Bone marrow (tissue), 2 donors: Measurements from ENCODE around the gene SMARCB1.
"Not testable (repeated sequence)": the region's sequence is repeated elsewhere in the genome, so short reads cannot be mapped to it uniquely, and the experiment has no call there.

Experiments used
- DNase-seq, 2 donors: peaks; one replicate each; lab custom pipeline; 2025; lab: John Stamatoyannopoulos, UW

Gene SMARCB1

GRCh38 chr22:23846081-23846469, 59.3 kb downstream of the SMARCB1 start:
- no peak for DNase-seq

- no peak for DNase-seq
These were observed 60.6 kb downstream of the SMARCB1 start for GRCh38 chr22:23847310-23847920.

- no peak for DNase-seq
These were observed 61.5 kb downstream of the SMARCB1 start for GRCh38 chr22:23847991-23848864.

- DNase-seq: peak; percentile 48 to 54
These were observed 62.5 kb downstream of the SMARCB1 start for GRCh38 chr22:23849009-23850006.

GRCh38 chr22:23850136-23850611, 63.4 kb downstream of the SMARCB1 start:
- DNase-seq: no peak

GRCh38 chr22:23856721-23857605, 70.2 kb downstream of the SMARCB1 start:
- DNase-seq: peak in 1 of 2 donors; percentile 53

- peak; percentile 82 to 96 for DNase-seq
These were observed 71.1 kb downstream of the SMARCB1 start, which contains the start of gene SLC2A11 for GRCh38 chr22:23857606-23858483. Gene SLC2A11, plus strand, starts transcription at chr22:23857875. Its CDS starts 125 bp downstream, at chr22:23858000.

GRCh38 chr22:23858484-23858815, 71.7 kb downstream of the SMARCB1 start:
- no peak for DNase-seq

GRCh38 chr22:23859201-23859600, 72.4 kb downstream of the SMARCB1 start:
- DNase-seq: no peak

- not testable (repeated sequence) for DNase-seq
These were observed 73.4 kb downstream of the SMARCB1 start for GRCh38 chr22:23860187-23860586.

GRCh38 chr22:23862103-23862502, 75.3 kb downstream of the SMARCB1 start:
- DNase-seq: peak in 1 of 2 donors; percentile 40

- not testable (repeated sequence) for DNase-seq
These were observed 77.9 kb downstream of the SMARCB1 start for GRCh38 chr22:23864499-23865154.

GRCh38 chr22:23868580-23868979, 81.8 kb downstream of the SMARCB1 start:
- no peak for DNase-seq

- DNase-seq: no peak
These were observed 88.1 kb downstream of the SMARCB1 start for GRCh38 chr22:23874871-23875270.

GRCh38 chr22:23875801-23876200, 89.0 kb downstream of the SMARCB1 start:
- DNase-seq: no peak

- no peak for DNase-seq
These were observed 90.8 kb downstream of the SMARCB1 start for GRCh38 chr22:23877566-23877965.

- no peak for DNase-seq
These were observed 91.5 kb downstream of the SMARCB1 start for GRCh38 chr22:23878219-23878618.

- DNase-seq: no peak
These were observed 95.6 kb downstream of the SMARCB1 start for GRCh38 chr22:23882370-23882769.

GRCh38 chr22:23883658-23884057, 96.9 kb downstream of the SMARCB1 start:
- DNase-seq: no peak
